A204.1 (cell line): ENCODE results near the gene TMEM150C.
"Not testable (repeated sequence)": the region's sequence is repeated elsewhere in the genome, so short reads cannot be mapped to it uniquely, and the experiment has no call there.

Experiments
- FAIRE-seq: peaks from 2 replicates; lab custom pipeline; 2012; peaks lifted over from hg19 to GRCh38; lab: Jason Lieb, UNC

TMEM150C gene

GRCh38 chr4:82515705-82516104 lies 46.1 kb downstream of the TMEM150C start:
- FAIRE-seq = no peak

GRCh38 chr4:82513382-82513781 lies 48.4 kb downstream of the TMEM150C start:
- no peak for FAIRE-seq

- no peak for FAIRE-seq
Observed at GRCh38 chr4:82510216-82510615, 51.6 kb downstream of the TMEM150C start.

GRCh38 chr4:82508806-82509428 lies 52.9 kb downstream of the TMEM150C start:
- FAIRE-seq = no peak

GRCh38 chr4:82508011-82508410 lies 53.8 kb downstream of the TMEM150C start:
- FAIRE-seq = no peak

GRCh38 chr4:82501154-82501442 lies 60.7 kb downstream of the TMEM150C start:
- FAIRE-seq = no peak

- FAIRE-seq = no peak
Observed at GRCh38 chr4:82500435-82501153, 61.2 kb downstream of the TMEM150C start.

GRCh38 chr4:82499738-82500434 lies 61.9 kb downstream of the TMEM150C start:
- FAIRE-seq = no peak

GRCh38 chr4:82496349-82496748 lies 65.4 kb downstream of the TMEM150C start:
- FAIRE-seq = no peak

GRCh38 chr4:82495666-82496065 lies 66.1 kb downstream of the TMEM150C start:
- FAIRE-seq = no peak

GRCh38 chr4:82493721-82494425 lies 67.9 kb downstream of the TMEM150C start:
- no peak for FAIRE-seq

GRCh38 chr4:82491251-82491960 lies 70.4 kb downstream of the TMEM150C start:
- no peak for FAIRE-seq

- no peak for FAIRE-seq
Observed at GRCh38 chr4:82489987-82490386, 71.8 kb downstream of the TMEM150C start.

GRCh38 chr4:82489076-82489475 lies 72.7 kb downstream of the TMEM150C start:
- no peak for FAIRE-seq

- no peak for FAIRE-seq
Observed at GRCh38 chr4:82484996-82485783, 76.6 kb downstream of the TMEM150C start.

- FAIRE-seq = no peak
Observed at GRCh38 chr4:82482387-82482786, 79.4 kb downstream of the TMEM150C start.

GRCh38 chr4:82481506-82481840 lies 80.3 kb downstream of the TMEM150C start:
- no peak for FAIRE-seq

GRCh38 chr4:82480771-82481505 lies 80.8 kb downstream of the TMEM150C start:
- FAIRE-seq = no peak

- no peak for FAIRE-seq
Observed at GRCh38 chr4:82479562-82479961, 82.2 kb downstream of the TMEM150C start.

- not testable (repeated sequence) for FAIRE-seq
Observed at GRCh38 chr4:82477469-82477868, 84.3 kb downstream of the TMEM150C start.

GRCh38 chr4:82475931-82476330 lies 85.9 kb downstream of the TMEM150C start:
- not testable (repeated sequence) for FAIRE-seq
